NCI-H2081 treated with DMSO at 0.1 percent for 48 hours (cell line): ENCODE measurements around the gene DDX39B.
"Not testable (repeated sequence)": the region's sequence is repeated elsewhere in the genome, so short reads cannot be mapped to it uniquely, and the experiment has no call there.

Source experiments
- DNase-seq: peaks from one replicate; lab custom pipeline; 2025; lab: John Stamatoyannopoulos, UW

DDX39B gene

GRCh38 chr6:31541658-31542521 lies at the start of gene DDX39B:
DDX39B (minus strand) TSS chr6:31542003; CDS start chr6:31540532, 1,471 bp downstream.
- DNase-seq: peak; percentile 88

- not testable (repeated sequence) for DNase-seq
Measured at GRCh38 chr6:31590691-31591090, 48.9 kb upstream of the DDX39B start.

DNA sequence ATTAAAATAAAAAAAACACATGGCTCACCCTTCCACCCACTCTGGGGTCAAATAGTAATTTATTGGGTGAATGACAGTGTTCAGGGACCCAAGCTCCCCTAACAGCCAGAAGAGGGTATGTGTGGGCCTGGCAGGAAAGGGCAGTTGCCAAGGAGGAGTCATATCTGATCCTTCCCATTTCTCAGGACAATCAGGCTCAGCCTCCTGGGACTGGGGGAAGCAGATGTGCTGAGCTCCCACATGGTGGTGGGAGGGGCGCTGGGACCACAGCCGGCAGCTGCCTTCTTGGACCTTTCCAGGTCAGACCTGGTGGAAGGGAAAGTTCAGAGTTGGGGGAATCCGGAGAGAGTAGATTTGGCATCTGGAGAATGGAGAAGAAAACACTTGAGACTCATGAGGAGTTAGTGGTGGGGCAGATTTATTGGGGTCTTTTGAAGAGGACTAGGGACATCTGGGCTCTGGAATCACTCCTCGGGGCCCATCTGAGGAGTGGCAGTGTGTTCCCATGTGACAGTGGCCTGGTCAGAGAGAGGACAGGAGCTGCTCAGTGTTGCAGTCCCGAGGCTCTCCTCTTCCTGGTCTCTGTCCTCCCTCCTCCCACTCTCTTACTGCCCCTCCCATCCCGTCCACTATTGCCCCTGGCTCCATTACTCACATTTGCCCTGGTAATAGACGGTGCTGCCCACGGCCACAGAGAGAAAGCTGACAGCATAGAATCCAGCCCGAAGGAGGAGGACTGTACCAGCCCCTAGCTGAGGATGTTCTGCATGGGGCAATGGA lies 47.3 kb upstream of the DDX39B start:
- DNase-seq: no peak

- no peak for DNase-seq
Measured at GRCh38 chr6:31587791-31588777, 46.3 kb upstream of the DDX39B start.

GRCh38 chr6:31586599-31587281 lies 44.9 kb upstream of the DDX39B start:
- no peak for DNase-seq

GRCh38 chr6:31586008-31586407 lies 44.2 kb upstream of the DDX39B start, which contains the start of gene LST1:
LST1 (plus strand) TSS chr6:31586277; CDS start chr6:31587300, 1,023 bp downstream.
- no peak for DNase-seq

- DNase-seq: no peak
Measured at GRCh38 chr6:31585491-31585890, 43.7 kb upstream of the DDX39B start.

- DNase-seq: no peak
Measured at GRCh38 chr6:31582230-31582643, 40.4 kb upstream of the DDX39B start, which contains the start of gene LTB. LTB (minus strand) TSS chr6:31582424; CDS start chr6:31582417, 7 bp downstream.

DNA sequence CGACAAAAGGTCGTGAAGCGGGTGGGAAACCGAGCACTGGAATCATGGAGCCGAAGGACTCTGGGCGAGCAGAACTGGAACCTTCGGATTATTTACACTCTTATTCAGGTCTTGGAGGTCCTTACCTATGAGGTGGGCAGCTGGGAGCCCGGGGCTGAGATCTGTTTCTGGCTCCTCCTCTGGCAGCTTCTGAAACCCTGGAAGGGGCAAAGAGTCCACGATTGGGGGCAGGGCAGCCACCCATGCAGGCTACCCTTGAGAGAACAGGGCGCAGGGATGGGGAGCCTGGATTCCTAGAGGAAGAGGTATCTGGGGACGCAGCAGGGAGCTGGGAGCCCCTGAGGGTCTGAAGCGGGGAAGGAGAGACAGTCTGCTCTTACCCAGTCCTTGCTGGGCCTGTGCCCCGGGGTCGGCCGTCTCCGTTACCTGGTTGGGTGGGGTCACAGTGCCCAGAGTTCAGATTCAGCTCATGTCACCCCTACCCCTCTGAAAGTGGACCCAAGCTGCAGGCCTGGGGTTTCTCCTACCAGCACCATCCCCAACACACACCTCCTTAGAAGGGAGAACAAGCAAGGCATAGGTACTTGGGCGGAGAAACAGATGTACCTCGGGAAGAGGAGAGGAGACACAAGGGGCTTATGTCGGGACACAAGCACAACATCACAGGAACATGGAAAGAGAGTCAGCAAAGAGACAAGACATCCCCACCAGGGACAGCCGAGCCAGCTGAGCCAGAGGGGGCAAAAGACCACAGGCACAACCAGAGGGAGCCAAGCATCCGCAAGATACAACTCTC lies 39.8 kb upstream of the DDX39B start:
- DNase-seq: no peak

DNA sequence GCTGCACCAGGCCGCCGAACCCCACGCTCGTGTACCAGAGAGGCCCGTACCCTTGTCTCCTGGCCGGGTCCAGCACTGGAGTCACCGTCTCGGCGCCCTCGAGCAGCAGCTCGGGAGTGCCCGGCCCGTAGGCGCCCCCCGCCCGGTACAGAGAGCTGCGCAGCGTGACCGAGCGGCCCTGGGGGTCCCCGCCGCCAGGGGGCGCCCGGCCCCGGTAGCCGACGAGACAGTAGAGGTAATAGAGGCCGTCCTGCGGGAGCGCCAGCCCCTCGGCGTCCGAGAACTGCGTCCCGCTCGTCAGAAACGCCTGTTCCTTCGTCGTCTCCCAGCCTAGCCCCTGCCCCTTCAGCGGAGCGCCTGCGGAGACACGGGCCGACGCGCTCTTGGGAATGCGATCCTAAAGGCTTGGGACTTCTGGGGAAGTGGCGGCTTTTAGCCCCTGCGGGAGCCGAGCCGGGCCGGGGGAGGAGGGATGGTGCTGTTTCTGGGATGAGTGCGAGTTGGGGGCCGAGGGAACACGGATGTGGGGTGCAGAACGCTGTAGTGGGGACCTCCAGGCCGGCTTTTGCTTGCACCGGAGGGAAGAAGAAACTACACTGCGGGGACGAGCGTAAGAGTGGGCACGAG lies 39.1 kb upstream of the DDX39B start:
- DNase-seq: peak; percentile 9

- DNase-seq: no peak
Measured at GRCh38 chr6:31580438-31580740, 38.6 kb upstream of the DDX39B start.

DNA sequence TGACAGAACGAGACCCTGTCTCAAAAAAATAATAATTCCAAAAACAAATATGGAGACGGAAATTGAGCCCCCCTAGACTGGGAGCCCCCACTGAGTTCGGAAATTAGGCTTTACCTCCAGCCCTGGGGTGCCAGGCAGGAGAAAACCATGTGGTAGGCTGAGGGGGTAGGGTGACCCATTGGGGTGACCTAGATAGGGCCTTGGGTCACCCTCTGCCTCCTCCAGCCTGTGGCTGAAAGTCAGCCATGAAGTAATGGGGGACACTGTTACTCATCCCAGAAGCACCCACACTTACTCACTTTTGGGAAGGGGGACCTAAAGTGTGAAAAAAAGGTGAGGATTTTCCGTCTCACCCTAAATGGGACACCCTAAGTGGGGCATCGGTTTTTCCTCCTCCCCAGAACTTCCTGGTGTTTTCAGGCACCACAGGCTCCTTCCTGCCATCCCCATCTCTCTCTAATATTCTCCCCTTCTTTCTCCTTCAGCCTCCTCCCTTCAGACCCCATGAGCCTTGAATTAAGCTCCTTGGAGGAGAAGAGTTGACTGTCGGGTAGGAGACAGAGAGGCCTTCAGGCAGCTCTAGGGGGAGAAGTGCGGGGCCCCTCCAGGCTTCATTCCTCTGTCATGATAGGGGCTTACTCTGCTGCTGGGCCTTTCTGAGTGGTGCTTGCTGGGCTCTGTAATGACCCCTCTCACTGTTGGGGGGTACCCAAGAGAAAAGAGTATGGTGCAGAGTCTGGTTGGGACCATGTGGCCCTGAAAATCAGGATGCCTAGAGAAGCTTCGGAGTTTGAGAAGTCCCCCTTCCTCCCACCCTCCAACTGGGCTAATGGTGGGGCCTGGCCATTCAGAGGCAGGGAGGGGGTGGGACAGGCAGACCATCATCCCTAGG lies 38.0 kb upstream of the DDX39B start:
- no peak for DNase-seq

GRCh38 chr6:31579119-31579505 lies 37.3 kb upstream of the DDX39B start:
- no peak for DNase-seq

- no peak for DNase-seq
Measured at GRCh38 chr6:31578184-31579118, 36.6 kb upstream of the DDX39B start.

GRCh38 chr6:31577579-31577966 lies 35.8 kb upstream of the DDX39B start:
- DNase-seq: no peak

- no peak for DNase-seq
Measured at GRCh38 chr6:31576897-31577578, 35.2 kb upstream of the DDX39B start.
